NCI-H2227 (cell line): Measurements from ENCODE around the gene PRR7.

Experiments
- DNase-seq: peaks from one replicate; lab custom pipeline; 2025; ENCODE audit not compliant: unreplicated experiment; lab: John Stamatoyannopoulos, UW

The PRR7 gene

GRCh38 chr5:177449140-177450061 is 2.8 kb downstream of the PRR7 start:
- no peak for DNase-seq

GRCh38 chr5:177450667-177451424 is 4.2 kb downstream of the PRR7 start:
- no peak for DNase-seq

GRCh38 chr5:177452688-177453638 is 6.3 kb downstream of the PRR7 start:
- peak; percentile 29 for DNase-seq

- peak; percentile 69 for DNase-seq
Observed at GRCh38 chr5:177453852-177454396, 7.3 kb downstream of the PRR7 start.

- peak; percentile 89 for DNase-seq
Observed at GRCh38 chr5:177454397-177455035, 7.9 kb downstream of the PRR7 start.

- DNase-seq, result peak; percentile 89
Observed at GRCh38 chr5:177455036-177455660, 8.5 kb downstream of the PRR7 start.

GRCh38 chr5:177455661-177456590 is 9.3 kb downstream of the PRR7 start:
- DNase-seq, result peak; percentile 77

- no peak for DNase-seq
Observed at GRCh38 chr5:177456591-177456964, 10.0 kb downstream of the PRR7 start.

- peak; percentile 96 for DNase-seq
Observed at GRCh38 chr5:177456976-177457851, 10.6 kb downstream of the PRR7 start.

- no peak for DNase-seq
Observed at GRCh38 chr5:177457852-177458681, 11.5 kb downstream of the PRR7 start.

- DNase-seq, result peak; percentile 57
Observed at GRCh38 chr5:177458912-177459350, 12.3 kb downstream of the PRR7 start.

- DNase-seq, result no peak
Observed at GRCh38 chr5:177459357-177459756, 12.7 kb downstream of the PRR7 start.

GRCh38 chr5:177459819-177460628 is 13.4 kb downstream of the PRR7 start:
- DNase-seq, result no peak

- no peak for DNase-seq
Observed at GRCh38 chr5:177462021-177462670, 15.5 kb downstream of the PRR7 start.

- no peak for DNase-seq
Observed at GRCh38 chr5:177465044-177465443, 18.4 kb downstream of the PRR7 start.
